GM18502 (cell line): ENCODE results near the gene NOM1.

Experiments used
- ATAC-seq: cut with Tn5 transposase; IDR thresholded peaks from one replicate; pipeline ENCODE4 v1.9.1; 2021; ENCODE audit warnings: mild to moderate bottlenecking; ENCODE audit not compliant: unreplicated experiment, poor library complexity

Gene NOM1

GRCh38 chr7:157014635-157015555 lies 65.4 kb downstream of the NOM1 start:
- no peak for ATAC-seq

- peak; percentile 8 for ATAC-seq
Measured at GRCh38 chr7:157016024-157016351, 66.5 kb downstream of the NOM1 start.

- ATAC-seq: peak; percentile 80
Measured at GRCh38 chr7:157016352-157017041, 67.0 kb downstream of the NOM1 start.

GRCh38 chr7:157017149-157017548 lies 67.6 kb downstream of the NOM1 start:
- ATAC-seq: no peak

GRCh38 chr7:157017603-157018327 lies 68.3 kb downstream of the NOM1 start:
- no peak for ATAC-seq

GRCh38 chr7:157018328-157018996 lies 69.0 kb downstream of the NOM1 start:
- ATAC-seq: no peak

- no peak for ATAC-seq
Measured at GRCh38 chr7:157018997-157019608, 69.6 kb downstream of the NOM1 start.

- no peak for ATAC-seq
Measured at GRCh38 chr7:157019718-157020451, 70.4 kb downstream of the NOM1 start.

GRCh38 chr7:157020514-157021070 lies 71.1 kb downstream of the NOM1 start:
- no peak for ATAC-seq

- no peak for ATAC-seq
Measured at GRCh38 chr7:157021071-157021870, 71.8 kb downstream of the NOM1 start.

GRCh38 chr7:157021871-157022680 lies 72.6 kb downstream of the NOM1 start:
- no peak for ATAC-seq
